Fibroblast of lung (primary cell): ENCODE results near the gene PRR19. TPM values are rescaled to one million over a fixed set of nuclear protein-coding genes. Genes with fewer than 3 reads are reported as not detected.

Experiments
- DNase-seq, 2 donors: peaks; one replicate each; pipeline versions ENCODE4 v3.0.0 to v3.0.0-alpha.2; 2010; ENCODE audit warnings: low read depth in 2 of 2
- H2AFZ ChIP-seq: 2 replicates; pipeline ENCODE4 v1.5.1; 2012; ENCODE audit warnings: low read length, control low read depth, inconsistent platforms
- H3K27ac ChIP-seq: 2 replicates; pipeline ENCODE4 v1.5.1; 2011; ENCODE audit warnings: low read length, control low read depth; ENCODE audit not compliant: insufficient read depth
- H3K27me3 ChIP-seq: 2 replicates; pipeline ENCODE4 v1.5.1; 2011; ENCODE audit warnings: mild to moderate bottlenecking, low read length; ENCODE audit not compliant: control insufficient read depth, insufficient read depth
- H3K36me3 ChIP-seq: 2 replicates; pipeline ENCODE4 v1.5.1; 2011; ENCODE audit warnings: low read length; ENCODE audit not compliant: control insufficient read depth, insufficient read depth
- H3K4me1 ChIP-seq: 2 replicates; pipeline ENCODE4 v1.5.1; 2011; ENCODE audit warnings: low read length; ENCODE audit not compliant: control insufficient read depth, insufficient read depth; ENCODE audit errors: extremely low read depth
- H3K4me2 ChIP-seq: 2 replicates; pipeline ENCODE4 v1.5.1; 2011; ENCODE audit warnings: low read length, control low read depth; ENCODE audit not compliant: insufficient read depth; ENCODE audit errors: extremely low read depth
- H3K4me3 ChIP-seq, 4 experiments: fragments of 200-600 bp in 1 of 4; sonication (generic) in 1 of 4; replicated peaks in 1 of 4; 2 replicates each; pipeline ENCODE4 v1.5.1; 2011 to 2016; ENCODE audit warnings: low read length in 4 of 4, low read depth in 3 of 4, mild to moderate bottlenecking in 3 of 4, control low read depth in 2 of 4, inconsistent platforms in 1 of 4, mixed read lengths in 1 of 4; ENCODE audit not compliant: insufficient read depth in 1 of 4; ENCODE audit errors: control extremely low read depth in 1 of 4
- H3K79me2 ChIP-seq: 2 replicates; pipeline ENCODE4 v1.5.1; 2012; ENCODE audit warnings: mild to moderate bottlenecking, low read length, inconsistent platforms; ENCODE audit not compliant: control insufficient read depth, insufficient read depth
- H3K9ac ChIP-seq: 2 replicates; pipeline ENCODE4 v1.5.1; 2011; ENCODE audit warnings: mild to moderate bottlenecking, low read length, control low read depth; ENCODE audit not compliant: insufficient read depth
- H3K9me3 ChIP-seq: 2 replicates; pipeline ENCODE4 v1.5.1; 2012; ENCODE audit warnings: low read depth, low read length; ENCODE audit not compliant: control insufficient read depth, insufficient read depth
- H4K20me1 ChIP-seq: 2 replicates; pipeline ENCODE4 v1.5.1; 2011; ENCODE audit warnings: low read length; ENCODE audit not compliant: control insufficient read depth, insufficient read depth; ENCODE audit errors: extremely low read depth
- CTCF ChIP-seq, 2 donors: IDR thresholded peaks in 1 of 2; conservative IDR thresholded peaks in 1 of 2; 1 replicate in 1 of 2; 2 replicates in 1 of 2; pipeline ENCODE4 v1.5.1; 2011 to 2012; ENCODE audit warnings: low read length in 2 of 2, control low read depth in 1 of 2, inconsistent platforms in 1 of 2, low read depth in 1 of 2, mild to moderate bottlenecking in 1 of 2
- EZH2 ChIP-seq: IDR thresholded peaks from 2 replicates; pipeline ENCODE4 v1.5.1; 2012; ENCODE audit warnings: low read length, control low read depth, mild to moderate bottlenecking; ENCODE audit errors: missing control alignments
- polyA plus RNA-seq, 2 donors: library from polyadenylated mRNA; depleted of rRNA in 1 of 2; stranded (reverse) in 1 of 2; unstranded in 1 of 2; fragments of >200 nt; gene quantifications; 2 replicates each; pipeline ENCODE4 v1.2.1, GENCODE V29; 2011 to 2012; ENCODE audit warnings: missing spikeins in 1 of 2
- total RNA-seq: library from RNA; depleted of rRNA; stranded (reverse); fragments of >200 nt; gene quantifications from 2 replicates; pipeline ENCODE4 v1.2.1, GENCODE V29; 2014

Gene PRR19
- total and polyA plus RNA-seq, 2 donors (not counting 1 experiment from before 2014, with no cell fraction given): 0.17 to 0.39 TPM

- no peak overlapping the region for H3K4me2 ChIP-seq
- H3K79me2 ChIP-seq: no peaks in the 10 kb centered on the region
- H3K36me3 ChIP-seq: peaks cover 2% of the 10 kb centered on the region
- no peaks in the 10 kb centered on the region for H3K9me3 ChIP-seq
- no peaks in the 10 kb centered on the region for H4K20me1 ChIP-seq
- no peak overlapping the region for H2AFZ ChIP-seq
- H3K9ac ChIP-seq: no peak overlapping the region
- H3K27ac ChIP-seq: no peak overlapping the region
- H3K4me3 ChIP-seq: no peak overlapping the region
- H3K4me1 ChIP-seq: peaks cover 2% of the 10 kb centered on the region
- TF ChIP-seq CTCF (conservative IDR thresholded peaks at IDR 0.05 in 1 of 2, IDR thresholded peaks at IDR 0.05 in 1 of 2; ENCODE audit: low read depth in 1 of 2, low read length in 2 of 2) (no peak), EZH2 (no peak)
- no peak for DNase-seq
- H3K27me3 ChIP-seq: no peaks in the 10 kb centered on the region
Measured at GRCh38 chr19:42348211-42348610, 46.3 kb downstream of the PRR19 start.

GRCh38 chr19:42349378-42350107, 47.6 kb downstream of the PRR19 start:
- Histone ChIP-seq H3K4me3 (no peak overlapping the region), H3K4me2 (no peak overlapping the region), H4K20me1 (no peaks in the 10 kb centered on the region), H3K9me3 (no peaks in the 10 kb centered on the region), H3K27ac (no peak overlapping the region), H3K9ac (no peak overlapping the region), H3K27me3 (no peaks in the 10 kb centered on the region), H2AFZ (no peak overlapping the region), H3K4me1 (peaks cover 2% of the 10 kb centered on the region), H3K36me3 (peaks cover under 1% of the 10 kb centered on the region), H3K79me2 (no peaks in the 10 kb centered on the region)
- no peak for DNase-seq
- no peak for TF ChIP-seq CTCF (conservative IDR thresholded peaks at IDR 0.05 in 1 of 2, IDR thresholded peaks at IDR 0.05 in 1 of 2; ENCODE audit: low read depth in 1 of 2, low read length in 2 of 2)
- no peak for TF ChIP-seq EZH2

- H3K27ac ChIP-seq: no peak overlapping the region
- H3K4me1 ChIP-seq: no peaks in the 10 kb centered on the region
- H3K9me3 ChIP-seq: no peaks in the 10 kb centered on the region
- TF ChIP-seq EZH2: no peak
- TF ChIP-seq CTCF (conservative IDR thresholded peaks at IDR 0.05 in 1 of 2, IDR thresholded peaks at IDR 0.05 in 1 of 2; ENCODE audit: low read depth in 1 of 2, low read length in 2 of 2): no peak
- no peak overlapping the region for H3K4me2 ChIP-seq
- H4K20me1 ChIP-seq: no peaks in the 10 kb centered on the region
- no peaks in the 10 kb centered on the region for H3K79me2 ChIP-seq
- DNase-seq: no peak
- no peak overlapping the region for H3K4me3 ChIP-seq
- no peak overlapping the region for H3K9ac ChIP-seq
- no peaks in the 10 kb centered on the region for H3K27me3 ChIP-seq
- no peaks in the 10 kb centered on the region for H3K36me3 ChIP-seq
- no peak overlapping the region for H2AFZ ChIP-seq
Measured at GRCh38 chr19:42350417-42350816, 48.5 kb downstream of the PRR19 start.
